Omental fat pad (tissue), 4 donors: ENCODE data around the gene MOCS1. TPM values are rescaled to one million over a fixed set of nuclear protein-coding genes. Genes with fewer than 3 reads are reported as not detected.

ENCODE experiments used
- ATAC-seq: fragments of 150-250 bp; one replicate; pipeline ENCODE4 v1.9.1; 2016; ENCODE audit warnings: mild to moderate bottlenecking, moderate library complexity; ENCODE audit not compliant: low FRiP score
- DNase-seq: peaks from one replicate; pipeline ENCODE4 v3.0.0-alpha.2; 2019; ENCODE audit warnings: low spot score
- CTCF ChIP-seq, 3 donors: fragments of 450-650 bp; IDR thresholded peaks; one replicate each; pipeline ENCODE4 v1.5.1; 2016 to 2017; ENCODE audit warnings: antibody characterized with exemption in 3 of 3, mild to moderate bottlenecking in 3 of 3, moderate library complexity in 2 of 3
- total RNA-seq, 4 donors: library from RNA; depleted of rRNA; stranded (reverse); fragments of >200 nt; gene quantifications; one replicate each; pipeline ENCODE4 v1.1.0, GENCODE V29; 2016

Gene MOCS1
- total RNA-seq, 4 donors from 2014 or later = 55.1 to 90.1 (median 62.6) TPM

GRCh38 chr6:39938773-39939654 lies 4.8 kb upstream of the MOCS1 start:
- no peak for TF ChIP-seq CTCF (IDR thresholded peaks at IDR 0.05)
- no peak for DNase-seq
- ATAC-seq = no peak

- TF ChIP-seq CTCF (IDR thresholded peaks at IDR 0.05) = no peak
- DNase-seq (no peak), ATAC-seq (no peak)
These were observed 3.5 kb upstream of the MOCS1 start for GRCh38 chr6:39937686-39938333.

GRCh38 chr6:39936857-39937256 lies 2.6 kb upstream of the MOCS1 start:
- no peak for TF ChIP-seq CTCF (IDR thresholded peaks at IDR 0.05)
- no peak for DNase-seq
- no peak for ATAC-seq

GRCh38 chr6:39935241-39935640 lies 979 bp upstream of the MOCS1 start:
- DNase-seq = no peak
- ATAC-seq = no peak
- TF ChIP-seq CTCF (IDR thresholded peaks at IDR 0.05) = no peak

GRCh38 chr6:39933669-39934130 lies 562 bp downstream of the MOCS1 start:
- ATAC-seq (no peak), DNase-seq (no peak)
- no peak for TF ChIP-seq CTCF (IDR thresholded peaks at IDR 0.05)

GRCh38 chr6:39932386-39932910 lies 1.8 kb downstream of the MOCS1 start:
- no peak for DNase-seq
- ATAC-seq = no peak
- TF ChIP-seq CTCF (IDR thresholded peaks at IDR 0.05) = no peak
